H9 (cell line): ENCODE measurements around the gene C19orf18. TPM values are rescaled to one million over a fixed set of nuclear protein-coding genes. Genes with fewer than 3 reads are reported as not detected.

Experiments
- DNase-seq: peaks from one replicate; pipeline ENCODE4 v3.0.0-alpha.2; 2017
- H2AFZ ChIP-seq: one replicate; pipeline ENCODE4 v1.6.1; 2013; ENCODE audit warnings: mild to moderate bottlenecking, low read length, control low read depth, moderate library complexity
- H2AK5ac ChIP-seq: 2 replicates; pipeline ENCODE4 v1.6.1; 2013; ENCODE audit warnings: low read length, control low read depth, mixed read lengths; ENCODE audit not compliant: insufficient read length
- H2BK120ac ChIP-seq: one replicate; pipeline ENCODE4 v1.6.1; 2013; ENCODE audit warnings: low read depth, mild to moderate bottlenecking, low read length, control low read depth, inconsistent platforms; ENCODE audit not compliant: poor library complexity, severe bottlenecking
- H2BK12ac ChIP-seq: 2 replicates; pipeline ENCODE4 v1.6.1; 2013; ENCODE audit warnings: low read length, control low read depth, mixed read lengths, low read depth; ENCODE audit not compliant: insufficient read length
- H2BK15ac ChIP-seq: 2 replicates; pipeline ENCODE4 v1.6.1; 2013; ENCODE audit warnings: low read depth, low read length, control low read depth
- H2BK20ac ChIP-seq: one replicate; pipeline ENCODE4 v1.6.1; 2013; ENCODE audit warnings: low read depth, mild to moderate bottlenecking, low read length, control low read depth, inconsistent platforms; ENCODE audit not compliant: poor library complexity, severe bottlenecking
- H2BK5ac ChIP-seq: 2 replicates; pipeline ENCODE4 v1.6.1; 2013; ENCODE audit warnings: low read length, control low read depth, mixed read lengths; ENCODE audit not compliant: insufficient read length
- H3K14ac ChIP-seq: 2 replicates; pipeline ENCODE4 v1.6.1; 2013; ENCODE audit warnings: low read length, control low read depth; ENCODE audit not compliant: insufficient read depth
- H3K18ac ChIP-seq: 2 replicates; pipeline ENCODE4 v1.6.1; 2013; ENCODE audit warnings: low read depth, mild to moderate bottlenecking, mixed read lengths, low read length, control low read depth; ENCODE audit not compliant: insufficient read length
- H3K23ac ChIP-seq: 2 replicates; pipeline ENCODE4 v1.6.1; 2013; ENCODE audit warnings: low read length, control low read depth, mixed read lengths, low read depth; ENCODE audit not compliant: insufficient read length
- H3K23me2 ChIP-seq: 2 replicates; pipeline ENCODE4 v1.6.1; 2013; ENCODE audit warnings: low read depth, mild to moderate bottlenecking, mixed read lengths, low read length, control low read depth; ENCODE audit not compliant: insufficient read length, poor library complexity, severe bottlenecking
- H3K27ac ChIP-seq: 2 replicates; pipeline ENCODE4 v1.5.1; 2013; ENCODE audit warnings: low read length, control low read depth, mixed read lengths, low read depth; ENCODE audit not compliant: insufficient read length
- H3K27me3 ChIP-seq: 2 replicates; pipeline ENCODE4 v1.6.1; 2013; ENCODE audit warnings: low read length, control low read depth, inconsistent platforms; ENCODE audit not compliant: insufficient read depth
- H3K4ac ChIP-seq: 2 replicates; pipeline ENCODE4 v1.6.1; 2013; ENCODE audit warnings: low read depth, mild to moderate bottlenecking, control low read depth, inconsistent platforms, low read length, moderate library complexity
- H3K4me1 ChIP-seq: 2 replicates; pipeline ENCODE4 v1.6.1; 2013; ENCODE audit warnings: low read length, control low read depth, inconsistent platforms; ENCODE audit not compliant: insufficient read depth
- H3K4me2 ChIP-seq: 2 replicates; pipeline ENCODE4 v1.6.1; 2013; ENCODE audit warnings: low read length, control low read depth, mixed read lengths; ENCODE audit not compliant: insufficient read length, insufficient read depth
- H3K56ac ChIP-seq: 2 replicates; pipeline ENCODE4 v1.6.1; 2013; ENCODE audit warnings: low read depth, mild to moderate bottlenecking, mixed read lengths, low read length, control low read depth; ENCODE audit not compliant: insufficient read length
- H3K79me1 ChIP-seq: 2 replicates; pipeline ENCODE4 v1.6.1; 2013; ENCODE audit warnings: low read depth, mild to moderate bottlenecking, moderate library complexity, low read length, control low read depth, inconsistent platforms; ENCODE audit not compliant: insufficient read depth, poor library complexity, severe bottlenecking
- H3K79me2 ChIP-seq: 2 replicates; pipeline ENCODE4 v1.6.1; 2013; ENCODE audit warnings: low read length, control low read depth, inconsistent platforms; ENCODE audit not compliant: insufficient read depth
- H3K9ac ChIP-seq: 2 replicates; pipeline ENCODE4 v1.6.1; 2013; ENCODE audit warnings: low read length, control low read depth, mixed read lengths; ENCODE audit not compliant: insufficient read length; ENCODE audit errors: extremely low read depth
- H3K9me3 ChIP-seq: one replicate; pipeline ENCODE4 v1.6.1; 2013; ENCODE audit warnings: low read depth, low read length, inconsistent platforms; ENCODE audit not compliant: control insufficient read depth
- H3T11ph ChIP-seq: one replicate; pipeline ENCODE4 v1.6.1; 2013; ENCODE audit warnings: mild to moderate bottlenecking, low read length, control low read depth, inconsistent platforms
- H4K20me1 ChIP-seq: one replicate; pipeline ENCODE4 v1.6.1; 2013; ENCODE audit not compliant: control insufficient read depth, insufficient read length, insufficient read depth
- H4K5ac ChIP-seq: 2 replicates; pipeline ENCODE4 v1.6.1; 2013; ENCODE audit warnings: low read depth, mild to moderate bottlenecking, mixed read lengths, low read length, control low read depth; ENCODE audit not compliant: insufficient read length
- H4K8ac ChIP-seq: replicated peaks from 2 replicates; pipeline ENCODE4 v1.6.1; 2013; ENCODE audit warnings: low read length, control low read depth, mixed read lengths, low read depth; ENCODE audit not compliant: insufficient read length
- H4K91ac ChIP-seq: 2 replicates; pipeline ENCODE4 v1.6.1; 2013; ENCODE audit warnings: low read depth, mild to moderate bottlenecking, moderate library complexity, mixed read lengths, low read length, control low read depth; ENCODE audit not compliant: insufficient read length
- H3K27ac Mint-ChIP-seq, 3 experiments: 2 replicates in 2 of 3; 3 replicates in 1 of 3; pipeline ENCODE4 v1.8.0; 2020 to 2021; ENCODE audit warnings: mixed read lengths in 3 of 3, mild to moderate bottlenecking in 1 of 3, moderate library complexity in 1 of 3
- H3K27me3 Mint-ChIP-seq: 2 replicates; pipeline ENCODE4 v1.8.0; 2021; ENCODE audit warnings: low read depth, mild to moderate bottlenecking, moderate library complexity, mixed read lengths
- H3K36me3 Mint-ChIP-seq, 3 experiments: 2 replicates in 2 of 3; 3 replicates in 1 of 3; pipeline ENCODE4 v1.8.0; 2020 to 2021; ENCODE audit warnings: low read depth in 3 of 3, mixed read lengths in 3 of 3; ENCODE audit not compliant: insufficient read depth in 1 of 3
- H3K4me1 Mint-ChIP-seq, 2 experiments: 2 replicates each; pipeline ENCODE4 v1.8.0; 2020; ENCODE audit warnings: mixed read lengths in 2 of 2
- H3K4me3 Mint-ChIP-seq, 2 experiments: 2 replicates in 1 of 2; 3 replicates in 1 of 2; pipeline ENCODE4 v1.8.0; 2020 to 2021; ENCODE audit warnings: mild to moderate bottlenecking in 2 of 2, mixed read lengths in 2 of 2, moderate library complexity in 1 of 2
- H3K9me3 Mint-ChIP-seq, 2 experiments: 2 replicates in 1 of 2; 3 replicates in 1 of 2; pipeline ENCODE4 v1.8.0; 2020; ENCODE audit warnings: mild to moderate bottlenecking in 2 of 2, mixed read lengths in 2 of 2, moderate library complexity in 1 of 2
- CTCF ChIP-seq: fragments of 200-600 bp; sonication (generic); conservative IDR thresholded peaks from 3 replicates; pipeline ENCODE4 v1.8.0; 2021; ENCODE audit warnings: antibody characterized with exemption, mild to moderate bottlenecking
- WGBS: extraction: QIAGEN DNeasy Blood & Tissue Kit; methylation state at CpG from one replicate; pipeline ENCODE4 v1.1.7; 2013; ENCODE audit warnings: missing lambda C conversion rate, low lambda C conversion rate, mixed read lengths; ENCODE audit not compliant: insufficient read length; ENCODE audit errors: extremely low coverage; 5-methylcytosine and 5-hydroxymethylcytosine counted together
- total RNA-seq: library from RNA; stranded (reverse); gene quantifications from 2 replicates; pipeline ENCODE4 v1.2.1, GENCODE V29; 2021

C19orf18 gene
- total RNA-seq, 1 experiment from 2014 or later = 0.26 TPM

- Histone ChIP-seq H3T11ph (no peak overlapping the region), H3K27me3 (no peaks in the 10 kb centered on the region), H2BK5ac (no peak overlapping the region), H3K27ac (no peak overlapping the region), H3K14ac (no peak overlapping the region), H3K79me2 (no peaks in the 10 kb centered on the region), H3K9ac (peak overlapping the region; percentile 54), H4K91ac (no peak overlapping the region), H3K4me1 (no peaks in the 10 kb centered on the region), H2BK12ac (no peak overlapping the region), H4K5ac (no peak overlapping the region), H4K20me1 (no peaks in the 10 kb centered on the region), H2AFZ (no peak overlapping the region), H3K23ac (no peak overlapping the region), H3K4me2 (peak overlapping the region; percentile 33), H3K79me1 (no peaks in the 10 kb centered on the region), H3K23me2 (no peaks in the 10 kb centered on the region), H3K56ac (no peak overlapping the region), H2BK20ac (no peak overlapping the region), H2AK5ac (no peak overlapping the region), H3K9me3 (peaks cover 12% of the 10 kb centered on the region), H2BK120ac (no peak overlapping the region), H2BK15ac (no peak overlapping the region), H3K18ac (no peak overlapping the region), H4K8ac (no peak overlapping the region), H3K4ac (no peak overlapping the region)
- peaks cover 12% of the 10 kb centered on the region for H3K27me3 Mint-ChIP-seq
- peak; percentile 88 for DNase-seq
- peaks cover 80 to 84% of the 10 kb centered on the region in 2 experiments for H3K9me3 Mint-ChIP-seq
- whole genome bisulfite sequencing = no CpG with 5 or more reads among the region's 41 CpGs
- H3K27ac Mint-ChIP-seq = no peak overlapping the region
- peaks cover 58 to 71% (median 71%) of the 10 kb centered on the region in 3 experiments for H3K36me3 Mint-ChIP-seq
- H3K4me3 Mint-ChIP-seq = no peak overlapping the region
- H3K4me1 Mint-ChIP-seq = no peaks in the 10 kb centered on the region
- no peak for TF ChIP-seq CTCF
Measured at GRCh38 chr19:58009666-58010301, 35.5 kb upstream of the C19orf18 start.
